Occipital lobe (tissue), 2 donors: ENCODE data around the gene OR6Y1. TPM values are rescaled to one million over a fixed set of nuclear protein-coding genes. Genes with fewer than 3 reads are reported as not detected.

Experiments
- DNase-seq: peaks from one replicate; lab custom pipeline; 2025; lab: John Stamatoyannopoulos, UW
- total RNA-seq: library from RNA; depleted of rRNA; stranded (reverse); fragments of >200 nt; gene quantifications from one replicate; pipeline ENCODE4 v1.2.3, GENCODE V29; 2014

OR6Y1 gene
- total RNA-seq: not detected

DNA sequence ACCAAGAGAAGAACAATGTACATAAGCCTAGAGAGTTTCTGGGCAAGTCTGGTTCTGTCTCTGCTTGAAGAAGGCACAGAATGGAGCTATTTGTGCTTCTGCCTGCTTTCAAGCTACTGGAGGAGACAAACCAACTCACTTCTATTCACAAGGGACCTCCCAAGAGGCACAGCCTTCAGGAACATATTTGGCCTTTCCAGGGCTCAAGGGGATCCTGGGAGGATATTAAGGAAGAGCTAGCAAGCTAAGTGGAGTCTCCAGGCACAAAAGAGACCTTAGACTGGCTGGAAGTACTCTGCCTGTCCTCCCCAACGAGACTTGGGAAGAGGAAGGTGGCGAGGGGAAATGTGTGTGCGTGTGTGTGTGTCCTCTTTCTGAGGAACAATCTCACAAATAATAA, at the start of gene OR6Y1:
TSS of gene OR6Y1 (minus strand) at position 54 of the 400 bp plus-strand sequence. CDS start 6,300 bp downstream, outside the sequence.
- DNase-seq: no peak

GRCh38 chr1:158600735-158601134, 46.5 kb upstream of the OR6Y1 start:
- no peak for DNase-seq

GRCh38 chr1:158586942-158587341, 32.7 kb upstream of the OR6Y1 start:
- DNase-seq: no peak

- DNase-seq: no peak
Observed at GRCh38 chr1:158583962-158584361, 29.8 kb upstream of the OR6Y1 start.

DNA sequence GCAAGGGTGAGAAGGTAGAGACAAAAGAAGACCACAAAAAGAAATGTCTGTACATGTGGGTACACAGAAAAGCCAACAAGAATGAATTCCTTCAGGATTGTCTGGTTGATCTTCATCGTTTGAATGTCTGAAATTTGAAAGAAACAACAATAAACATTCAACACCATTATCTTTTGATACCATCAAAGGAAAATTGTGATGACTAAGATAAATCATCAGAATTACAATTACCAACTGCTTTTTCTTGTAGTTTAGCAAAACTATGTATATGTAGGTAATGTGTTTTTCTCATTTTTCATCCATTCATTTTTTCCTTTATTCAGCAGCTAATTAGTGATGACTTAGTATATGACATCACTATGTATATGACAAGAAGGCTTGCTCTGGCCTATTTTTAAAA, 25.5 kb upstream of the OR6Y1 start, which contains the start of gene OR10X1:
TSS of gene OR10X1 (minus strand) at position 167 of the 400 bp plus-strand sequence. CDS start at position 167, 0 bp downstream.
- DNase-seq: no peak

DNA sequence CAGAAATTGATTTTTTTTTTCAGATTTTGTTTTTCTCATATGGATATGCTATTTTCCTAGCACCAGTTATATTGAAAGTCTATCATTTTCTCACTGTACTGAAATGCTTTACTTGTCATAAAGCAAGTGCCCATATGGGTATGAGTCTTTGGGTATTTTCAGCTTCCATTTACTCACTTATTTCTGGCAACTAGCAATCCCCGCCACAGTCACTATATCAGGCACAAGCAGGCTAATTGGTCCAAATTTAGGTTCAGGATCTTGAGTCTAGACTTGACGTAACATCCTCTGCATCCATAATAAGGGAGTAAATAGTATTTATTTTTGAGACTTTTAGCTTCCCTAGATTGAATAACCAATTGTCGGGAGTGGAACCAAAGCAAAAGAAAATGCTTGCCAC, 23.4 kb upstream of the OR6Y1 start:
- DNase-seq: no peak

GRCh38 chr1:158572226-158572625, 18.0 kb upstream of the OR6Y1 start:
- no peak for DNase-seq

DNA sequence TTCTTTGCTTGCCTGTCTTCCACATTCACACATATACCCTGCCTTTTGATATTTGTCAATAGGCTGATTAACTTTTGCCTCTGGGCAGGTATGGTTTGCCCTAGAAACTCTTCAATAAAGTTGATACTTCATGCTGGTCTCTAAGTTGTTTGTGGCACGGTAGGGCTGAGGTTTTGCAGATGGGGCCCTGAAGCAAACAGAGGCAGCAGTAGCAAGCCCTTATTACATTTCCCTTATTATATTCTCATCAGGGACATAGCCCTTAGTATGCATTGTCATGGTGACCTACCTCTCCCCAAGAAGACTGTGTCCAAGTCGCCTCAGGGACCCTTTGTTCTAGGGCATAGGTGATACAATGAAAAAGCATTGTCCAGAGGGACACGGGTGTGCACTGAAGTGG, 16.3 kb upstream of the OR6Y1 start, which contains the start of gene OR6P1:
TSS of gene OR6P1 (minus strand) at position 101 of the 400 bp plus-strand sequence. CDS start 6,976 bp downstream, outside the sequence.
- no peak for DNase-seq

DNA sequence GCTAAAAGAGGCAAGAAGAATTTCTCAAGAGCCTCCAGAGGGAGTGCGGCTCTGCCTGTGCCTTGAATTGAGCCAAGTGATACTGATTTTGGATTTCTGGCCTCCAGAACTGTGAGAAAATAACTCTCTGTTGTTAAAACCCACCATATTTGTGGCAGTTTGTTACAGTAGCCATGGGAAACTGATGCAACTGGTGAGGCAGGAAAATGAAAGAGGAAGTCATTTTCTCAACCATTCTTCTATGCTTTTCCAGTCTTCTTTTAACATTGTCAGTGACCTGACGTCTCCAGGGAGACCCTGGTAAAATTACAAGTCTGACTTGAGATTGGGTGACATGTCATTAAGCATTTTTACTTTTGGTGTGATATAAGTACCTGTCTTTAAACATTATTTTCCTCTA, 10.4 kb upstream of the OR6Y1 start:
- no peak for DNase-seq

DNA sequence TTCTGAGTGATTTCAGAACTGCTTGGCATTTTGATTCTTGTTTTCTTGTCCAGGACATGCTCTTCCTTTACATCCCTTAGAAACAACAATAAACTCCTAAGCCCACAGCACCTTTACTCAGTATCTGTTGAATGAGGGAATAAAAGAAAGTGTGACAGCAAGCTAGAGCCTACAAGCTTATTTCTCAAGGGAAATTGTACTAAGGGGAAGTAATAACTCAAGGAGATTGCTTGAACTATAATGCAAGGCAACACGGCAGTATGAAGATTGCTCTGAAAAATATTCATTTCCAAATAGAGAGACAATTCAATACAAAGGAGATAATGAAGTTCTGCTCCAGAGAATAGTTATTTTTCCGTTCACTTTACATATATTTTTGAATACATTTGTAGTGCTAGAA, 9.6 kb upstream of the OR6Y1 start:
- no peak for DNase-seq

DNA sequence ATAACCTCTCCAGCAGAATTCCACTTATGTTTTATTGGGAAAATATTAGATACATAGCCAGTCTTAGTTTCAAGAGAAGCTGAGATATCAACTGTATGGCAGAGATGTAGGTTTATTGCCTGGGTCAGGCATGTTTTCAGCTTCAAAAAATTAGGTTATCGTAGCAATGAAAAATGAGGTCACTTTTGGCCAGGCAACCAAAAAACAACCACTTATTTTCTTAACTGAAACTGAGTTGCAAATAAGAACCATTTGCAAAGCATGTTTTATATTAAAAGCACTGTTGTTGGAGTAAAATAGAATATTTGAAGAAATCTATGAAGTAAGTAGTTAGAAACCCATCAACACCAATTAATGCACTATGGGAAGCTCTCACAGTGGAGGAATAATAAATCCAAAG, 5.5 kb upstream of the OR6Y1 start:
- DNase-seq: no peak

DNA sequence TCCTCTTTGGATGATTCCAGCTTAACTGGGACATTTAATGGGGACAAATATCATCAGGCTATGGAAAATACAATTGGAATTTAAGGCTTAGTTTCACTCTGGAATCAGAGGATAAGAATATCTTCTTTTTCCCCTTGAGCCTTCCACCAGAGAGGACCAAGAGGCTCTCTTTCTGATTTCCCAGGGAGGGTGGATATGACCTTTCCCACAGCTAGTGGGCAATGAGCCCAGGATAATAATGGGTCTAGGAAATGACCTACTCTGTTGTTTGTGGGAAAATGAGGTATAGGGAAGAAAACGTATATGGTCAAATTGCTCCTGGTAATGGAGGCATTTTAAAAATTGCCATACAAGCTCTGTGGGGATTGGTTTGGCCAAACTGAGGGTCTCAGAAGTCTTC, 1.9 kb downstream of the OR6Y1 start:
- no peak for DNase-seq

- no peak for DNase-seq
Observed at GRCh38 chr1:158547533-158547932, 6.7 kb downstream of the OR6Y1 start.

GRCh38 chr1:158537609-158538008, 16.6 kb downstream of the OR6Y1 start:
- DNase-seq: no peak

DNA sequence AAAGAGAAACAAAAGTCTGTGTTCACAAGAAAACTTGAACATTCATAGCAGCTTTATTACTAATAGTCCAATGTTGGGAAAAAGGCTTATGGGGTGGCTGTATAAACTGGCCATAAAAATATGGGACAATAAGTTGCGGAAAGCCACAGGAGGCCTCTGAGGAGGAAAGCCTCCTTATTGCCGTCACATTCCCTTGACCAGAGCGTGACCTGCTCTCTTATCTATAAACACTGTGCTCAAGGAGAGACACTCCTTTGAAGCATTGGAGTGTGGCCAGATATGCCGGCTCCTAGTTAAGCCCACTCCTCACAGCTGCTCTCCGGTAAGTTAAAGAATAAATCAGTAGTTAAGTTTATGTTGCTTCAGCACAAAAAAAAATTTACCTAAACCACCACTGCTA, 19.7 kb downstream of the OR6Y1 start:
- no peak for DNase-seq

DNA sequence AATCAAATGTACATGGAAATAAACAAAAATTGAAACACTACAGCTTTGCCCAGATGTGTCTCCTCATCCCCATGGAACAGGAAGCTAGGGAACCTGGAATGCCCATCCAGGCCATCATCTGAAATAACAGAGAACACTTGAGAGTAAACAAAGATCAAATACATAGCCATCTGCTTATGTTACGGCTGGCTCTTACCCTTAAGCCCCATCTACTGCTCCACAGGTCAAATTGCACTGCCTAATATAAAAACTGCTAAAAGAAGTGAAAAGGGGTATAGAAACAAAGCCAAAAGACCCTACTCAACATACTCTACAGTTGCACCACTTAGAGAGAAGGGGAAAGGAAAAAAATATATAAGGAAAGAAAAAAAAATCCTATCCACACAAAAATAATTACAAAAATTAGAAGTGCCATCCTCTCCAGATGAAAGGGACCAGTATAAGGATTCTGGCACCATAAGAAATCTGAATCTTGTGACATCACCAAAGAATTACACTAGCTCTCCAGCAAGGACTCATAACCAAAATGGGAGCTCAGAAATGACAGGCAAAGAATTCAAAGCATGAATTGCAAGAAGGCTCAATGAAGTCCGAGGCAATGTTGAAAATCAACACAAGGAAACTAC, 26.9 kb downstream of the OR6Y1 start:
- DNase-seq: no peak

DNA sequence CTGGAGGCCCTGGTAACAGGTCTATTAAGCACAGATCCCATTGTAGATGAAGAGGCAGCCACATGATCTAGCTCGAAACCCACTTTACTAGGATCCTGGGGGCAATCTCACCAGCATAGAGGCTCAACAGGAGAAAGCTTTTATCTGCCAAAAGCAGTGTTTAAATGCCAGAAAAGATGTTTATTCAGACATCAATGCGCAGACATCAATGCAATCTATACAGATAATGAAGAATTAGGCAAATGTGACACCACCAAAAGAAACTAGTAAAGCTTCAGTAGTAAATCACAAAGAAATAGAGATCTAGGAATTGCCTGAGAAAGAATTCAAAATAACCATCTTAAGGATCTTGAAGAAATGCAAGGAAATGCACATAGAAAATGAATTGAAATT, 32.5 kb downstream of the OR6Y1 start:
- DNase-seq: no peak

GRCh38 chr1:158520955-158521665, 33.1 kb downstream of the OR6Y1 start:
- DNase-seq: no peak

- no peak for DNase-seq
Observed at GRCh38 chr1:158520021-158520420, 34.2 kb downstream of the OR6Y1 start.

GRCh38 chr1:158516966-158517365, 37.2 kb downstream of the OR6Y1 start:
- DNase-seq: no peak

DNA sequence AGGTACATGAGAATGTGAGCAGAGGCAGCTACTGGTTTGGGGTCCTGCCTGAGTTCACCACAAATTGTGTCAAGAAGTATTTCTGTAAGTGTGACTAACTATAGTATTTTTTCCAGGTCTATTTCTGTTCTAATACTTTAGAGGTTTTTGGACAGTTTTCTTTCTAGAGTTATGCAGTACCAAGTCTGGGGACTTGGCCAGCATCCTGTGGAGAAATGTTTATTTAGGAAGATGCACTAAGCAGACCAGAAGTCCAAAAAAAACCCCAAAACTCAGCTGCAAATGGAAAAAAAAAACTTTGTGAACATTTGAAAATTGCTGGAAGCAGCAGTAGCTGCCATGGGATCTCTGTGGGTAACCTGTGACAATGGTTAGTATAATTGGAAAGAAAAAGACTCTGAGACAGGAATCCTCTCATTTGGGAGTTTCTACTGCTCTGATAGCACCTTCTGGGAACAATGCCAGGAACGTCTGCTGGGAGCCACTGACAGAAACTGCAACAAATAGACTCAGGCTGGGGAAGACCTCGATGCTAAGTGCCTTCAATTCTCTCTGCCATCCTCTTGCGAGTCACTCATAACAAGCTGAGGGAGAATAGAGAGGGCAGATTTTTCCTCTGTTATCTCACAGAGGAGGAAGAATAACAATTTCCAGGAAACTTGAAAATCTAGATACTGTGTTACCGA, 44.6 kb downstream of the OR6Y1 start:
- no peak for DNase-seq

- DNase-seq: no peak
Observed at GRCh38 chr1:158507511-158507910, 46.7 kb downstream of the OR6Y1 start.
